Glomerular visceral epithelial cell (primary cell): ENCODE results near the gene KDM8.
A peak's percentile ranks its signal among the peaks of the same experiment; 100 is the strongest.
"Not testable (repeated sequence)": the region's sequence is repeated elsewhere in the genome, so short reads cannot be mapped to it uniquely, and the experiment has no call there.

Source experiments
- DNase-seq: peaks from one replicate; pipeline ENCODE4 v3.0.0-alpha.2; 2016; ENCODE audit errors: extremely low spot score

KDM8 gene

GRCh38 chr16:27242868-27243590 is 39.7 kb downstream of the KDM8 start:
- DNase-seq = peak; percentile 67

GRCh38 chr16:27243725-27244362 is 40.5 kb downstream of the KDM8 start:
- DNase-seq = no peak

GRCh38 chr16:27244363-27244755 is 41.0 kb downstream of the KDM8 start:
- DNase-seq = no peak

GRCh38 chr16:27245276-27246172 is 42.2 kb downstream of the KDM8 start:
- DNase-seq = peak; percentile 82

GRCh38 chr16:27246439-27246838 is 43.1 kb downstream of the KDM8 start:
- DNase-seq = no peak

- not testable (repeated sequence) for DNase-seq
Measured at GRCh38 chr16:27247076-27247475, 43.8 kb downstream of the KDM8 start.

GRCh38 chr16:27248036-27248435 is 44.7 kb downstream of the KDM8 start:
- DNase-seq = no peak

- DNase-seq = not testable (repeated sequence)
Measured at GRCh38 chr16:27248886-27249285, 45.6 kb downstream of the KDM8 start.

GRCh38 chr16:27251541-27252205 is 48.3 kb downstream of the KDM8 start:
- DNase-seq = no peak

GRCh38 chr16:27252206-27252585 is 48.9 kb downstream of the KDM8 start:
- no peak for DNase-seq

- peak; percentile 63 for DNase-seq
Measured at GRCh38 chr16:27253526-27253930, 50.2 kb downstream of the KDM8 start.

- DNase-seq = no peak
Measured at GRCh38 chr16:27254262-27254811, 51.0 kb downstream of the KDM8 start.

- no peak for DNase-seq
Measured at GRCh38 chr16:27256861-27257260, 53.5 kb downstream of the KDM8 start.

- DNase-seq = no peak
Measured at GRCh38 chr16:27257271-27257670, 53.9 kb downstream of the KDM8 start.

GRCh38 chr16:27258241-27258734 is 55.0 kb downstream of the KDM8 start:
- DNase-seq = no peak

- DNase-seq = no peak
Measured at GRCh38 chr16:27259710-27260109, 56.4 kb downstream of the KDM8 start.

- DNase-seq = not testable (repeated sequence)
Measured at GRCh38 chr16:27262904-27263423, 59.6 kb downstream of the KDM8 start.

- DNase-seq = peak; percentile 45
Measured at GRCh38 chr16:27264151-27264550, 60.8 kb downstream of the KDM8 start.

- no peak for DNase-seq
Measured at GRCh38 chr16:27265982-27266381, 62.7 kb downstream of the KDM8 start.

GRCh38 chr16:27267037-27267677 is 63.8 kb downstream of the KDM8 start:
- no peak for DNase-seq
